Endothelial cell of umbilical vein (primary cell): Measurements from ENCODE around the gene TOP3B. TPM values are rescaled to one million over a fixed set of nuclear protein-coding genes. Genes with fewer than 3 reads are reported as not detected.

Source experiments
- BruUV-seq: library from RNA; stranded (reverse); fragments of 400-500 nt; replicated peaks from 2 replicates; lab custom pipeline; 2021; lab: Mats Ljungman, UMichigan
- CTCF ChIA-PET: fragments of 300-600, 350-600 bp; sonication (Branson Sonifier 250); formaldehyde crosslinking; loops from one replicate; lab custom pipeline; 2021; ENCODE audit warnings: antibody characterized with exemption, inconsistent platforms; lab: Charles Lee
- POLR2A ChIA-PET: fragments of 300-600, 350-600 bp; sonication (Branson Sonifier 250); formaldehyde crosslinking; loops from one replicate; lab custom pipeline; 2021; ENCODE audit warnings: antibody characterized with exemption, inconsistent platforms; lab: Charles Lee
- DNase-seq: peaks from one replicate; pipeline ENCODE4 v3.0.0-alpha.2; 2011; ENCODE audit warnings: low read depth, low spot score
- FAIRE-seq: peaks from 2 replicates; lab custom pipeline; 2011; peaks lifted over from hg19 to GRCh38; lab: Jason Lieb, UNC
- H2AFZ ChIP-seq: 2 replicates; pipeline ENCODE4 v1.6.0; 2012; ENCODE audit warnings: low read depth, low read length, control low read depth, inconsistent platforms
- H3K27ac ChIP-seq: 2 replicates; pipeline ENCODE4 v1.5.1; 2011; ENCODE audit warnings: low read depth, mild to moderate bottlenecking, control low read depth, low read length, moderate library complexity; ENCODE audit not compliant: insufficient read depth
- H3K27me3 ChIP-seq, 2 experiments: 2 replicates each; pipeline versions ENCODE4 v1.6.0 to v1.6.1; 2011; ENCODE audit warnings: low read length in 2 of 2, mixed read lengths in 1 of 2; ENCODE audit not compliant: control insufficient read depth in 2 of 2, insufficient read depth in 2 of 2
- H3K36me3 ChIP-seq, 2 experiments: 2 replicates in 1 of 2; 3 replicates in 1 of 2; pipeline ENCODE4 v1.5.1; 2011; ENCODE audit warnings: low read length in 2 of 2, mild to moderate bottlenecking in 1 of 2, moderate library complexity in 1 of 2; ENCODE audit not compliant: control insufficient read depth in 2 of 2, insufficient read depth in 2 of 2; ENCODE audit errors: extremely low read depth in 1 of 2
- H3K4me1 ChIP-seq: 3 replicates; pipeline ENCODE4 v1.5.1; 2011; ENCODE audit warnings: mild to moderate bottlenecking, low read length; ENCODE audit not compliant: control insufficient read depth, insufficient read depth; ENCODE audit errors: extremely low read depth
- H3K4me2 ChIP-seq: 2 replicates; pipeline ENCODE4 v1.6.1; 2011; ENCODE audit warnings: low read length, control low read depth, mixed read lengths; ENCODE audit not compliant: insufficient read depth
- H3K4me3 ChIP-seq, 3 experiments: fragments of 200-600 bp in 1 of 3; sonication (generic), shearing (Covaris generic) in 1 of 3; replicated peaks in 1 of 3; 2 replicates each; pipeline ENCODE4 v1.5.1; 2011 to 2016; ENCODE audit warnings: control low read depth in 3 of 3, low read length in 3 of 3, mild to moderate bottlenecking in 2 of 3, inconsistent platforms in 1 of 3, low read depth in 1 of 3, moderate library complexity in 1 of 3; ENCODE audit not compliant: insufficient read depth in 1 of 3
- H3K79me2 ChIP-seq: 2 replicates; pipeline ENCODE4 v1.6.0; 2012; ENCODE audit warnings: low read length, inconsistent platforms; ENCODE audit not compliant: control insufficient read depth, insufficient read depth
- H3K9ac ChIP-seq: replicated peaks from 2 replicates; pipeline ENCODE3; 2011; ENCODE audit warnings: low read length, control low read depth; ENCODE audit not compliant: insufficient read depth; ENCODE audit errors: extremely low read depth
- H3K9me1 ChIP-seq: replicated peaks from 3 replicates; pipeline ENCODE4 v1.6.0; 2011; ENCODE audit warnings: mild to moderate bottlenecking, low read length; ENCODE audit not compliant: control insufficient read depth, insufficient read depth; ENCODE audit errors: extremely low read depth
- H3K9me3 ChIP-seq: replicated peaks from 2 replicates; pipeline ENCODE4 v1.5.1; 2012; ENCODE audit warnings: low read length, inconsistent platforms; ENCODE audit not compliant: control insufficient read depth, insufficient read depth
- H4K20me1 ChIP-seq: replicated peaks from 2 replicates; pipeline ENCODE3; 2011; ENCODE audit warnings: mild to moderate bottlenecking, low read length; ENCODE audit not compliant: control insufficient read depth, insufficient read depth; ENCODE audit errors: extremely low read depth
- EZH2 ChIP-seq: IDR thresholded peaks from 2 replicates; pipeline ENCODE4 v1.6.1; 2012; ENCODE audit warnings: borderline replicate concordance, low read depth, mild to moderate bottlenecking, moderate library complexity, low read length, inconsistent platforms; ENCODE audit not compliant: severe bottlenecking
- FOS ChIP-seq: IDR thresholded peaks from 2 replicates; pipeline ENCODE4 v1.6.1; 2011; ENCODE audit warnings: mild to moderate bottlenecking, low read length, moderate library complexity, borderline replicate concordance; ENCODE audit not compliant: insufficient read depth
- GATA2 ChIP-seq: IDR thresholded peaks from 2 replicates; pipeline ENCODE4 v1.7.0; 2011; ENCODE audit warnings: low read depth, mild to moderate bottlenecking, moderate library complexity, mixed read lengths, low read length; ENCODE audit not compliant: insufficient read length, insufficient read depth
- JUN ChIP-seq: IDR thresholded peaks from 2 replicates; pipeline ENCODE4 v1.6.1; 2011; ENCODE audit warnings: borderline replicate concordance, low read depth; ENCODE audit not compliant: insufficient read length, insufficient read depth
- MAX ChIP-seq: IDR thresholded peaks from 2 replicates; pipeline ENCODE4 v1.6.1; 2011; ENCODE audit not compliant: insufficient read depth, insufficient read length
- MYC ChIP-seq: IDR thresholded peaks from one replicate; pipeline ENCODE4 v1.6.1; 2011; ENCODE audit warnings: mild to moderate bottlenecking, low read depth, low read length
- POLR2A ChIP-seq: IDR thresholded peaks from 2 replicates; pipeline ENCODE4 v1.6.1; 2012; ENCODE audit warnings: low read depth, mild to moderate bottlenecking, control low read depth, low read length
- dilution Hi-C: fragments of 300-500 bp; cut with MboI; formaldehyde crosslinking; loops from one replicate; pipeline ENCODE4 v1.15.0; 2019; ENCODE audit warnings: low sequenced_read_pairs; ENCODE audit not compliant: extremely low pct_ligation_motif_present
- intact Hi-C: fragments of 100-400 bp; cut with micrococcal nuclease; formaldehyde crosslinking; loops from one replicate; pipeline ENCODE4 v1.10.0; 2022
- polyA plus RNA-seq, 4 experiments: library from polyadenylated mRNA; depleted of rRNA in 3 of 4; stranded (reverse) in 3 of 4; unstranded in 1 of 4; fragments of >200 nt; gene quantifications; 2 replicates each; pipeline versions ENCODE4 v1.2.1 to v1.2.3, GENCODE V29; 2011 to 2012; ENCODE audit warnings: missing spikeins in 1 of 4
- total RNA-seq: library from RNA; stranded (reverse); gene quantifications from 2 replicates; pipeline ENCODE4 v1.2.3, GENCODE V29; 2021
- TF ChIP-seq, protein P1 (sequence below), 2 donors: IDR thresholded peaks; 1 replicate in 1 of 2; 2 replicates in 1 of 2; pipeline ENCODE4 v1.5.1; 2011; ENCODE audit warnings: low read length in 2 of 2, mild to moderate bottlenecking in 2 of 2, moderate library complexity in 2 of 2, control low read depth in 1 of 2, inconsistent platforms in 1 of 2, low read depth in 1 of 2; ENCODE audit not compliant: insufficient read depth in 1 of 2; ENCODE audit errors: extremely low read depth in 1 of 2

The TOP3B gene
- total and polyA plus RNA-seq, 2 donors (not counting 3 experiments of a cell fraction or from before 2014, with no cell fraction given), result 25.2 to 56.5 TPM

DNA sequence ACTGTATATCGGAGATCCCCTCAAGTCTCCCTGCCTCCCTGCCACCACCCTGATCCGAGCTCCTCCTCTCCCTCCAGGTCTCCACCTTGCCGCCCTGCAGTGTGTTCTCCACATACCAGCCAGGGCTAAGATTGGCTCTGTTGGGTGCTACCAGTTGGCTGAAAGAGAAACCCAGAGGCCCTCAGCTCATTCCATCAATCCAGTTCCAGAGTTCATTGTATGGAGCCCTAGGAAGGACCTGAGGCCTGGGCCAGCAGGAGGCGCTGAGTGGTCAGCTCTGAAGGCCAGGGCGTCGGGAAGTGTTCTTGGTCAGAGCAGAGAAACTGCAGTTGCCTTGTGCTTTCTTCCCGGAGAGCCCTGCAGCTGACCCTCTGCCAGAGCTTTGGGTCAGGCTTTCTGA, 2.2 kb upstream of the TOP3B start:
- dilution Hi-C loops (no loop called here), intact Hi-C loops (loop anchor here (5.0 kb wide), 1 partner anchor 47 kb away; no protein-coding TSS in a partner anchor)
- Histone ChIP-seq H3K36me3 (no peaks in the 10 kb centered on the region), H3K27me3 (peaks cover 2 to 5% of the 10 kb centered on the region in 2 experiments), H2AFZ (peak overlapping the region; percentile 30), H3K4me3 (no peak overlapping the region), H3K9ac (no peak overlapping the region), H3K27ac (no peak overlapping the region), H3K79me2 (peaks cover 23% of the 10 kb centered on the region), H3K9me3 (no peaks in the 10 kb centered on the region), H3K4me2 (no peak overlapping the region), H3K9me1 (no peaks in the 10 kb centered on the region), H3K4me1 (peaks cover 8% of the 10 kb centered on the region), H4K20me1 (no peaks in the 10 kb centered on the region)
- BruUV-seq, result no TSS peak
- ChIA-PET POLR2A (no interaction called here), CTCF (interaction anchor here (0.5 to 1.9 kb wide), 16 partner anchors 9 to 251 kb away, joined by 3 to 8 read pairs (median 3); partner anchors contain the start of gene PPM1F)
- TF ChIP-seq, protein P1, sequence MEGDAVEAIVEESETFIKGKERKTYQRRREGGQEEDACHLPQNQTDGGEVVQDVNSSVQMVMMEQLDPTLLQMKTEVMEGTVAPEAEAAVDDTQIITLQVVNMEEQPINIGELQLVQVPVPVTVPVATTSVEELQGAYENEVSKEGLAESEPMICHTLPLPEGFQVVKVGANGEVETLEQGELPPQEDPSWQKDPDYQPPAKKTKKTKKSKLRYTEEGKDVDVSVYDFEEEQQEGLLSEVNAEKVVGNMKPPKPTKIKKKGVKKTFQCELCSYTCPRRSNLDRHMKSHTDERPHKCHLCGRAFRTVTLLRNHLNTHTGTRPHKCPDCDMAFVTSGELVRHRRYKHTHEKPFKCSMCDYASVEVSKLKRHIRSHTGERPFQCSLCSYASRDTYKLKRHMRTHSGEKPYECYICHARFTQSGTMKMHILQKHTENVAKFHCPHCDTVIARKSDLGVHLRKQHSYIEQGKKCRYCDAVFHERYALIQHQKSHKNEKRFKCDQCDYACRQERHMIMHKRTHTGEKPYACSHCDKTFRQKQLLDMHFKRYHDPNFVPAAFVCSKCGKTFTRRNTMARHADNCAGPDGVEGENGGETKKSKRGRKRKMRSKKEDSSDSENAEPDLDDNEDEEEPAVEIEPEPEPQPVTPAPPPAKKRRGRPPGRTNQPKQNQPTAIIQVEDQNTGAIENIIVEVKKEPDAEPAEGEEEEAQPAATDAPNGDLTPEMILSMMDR (IDR thresholded peaks at IDR 0.05; ENCODE audit: extremely low read depth in 1 of 2, insufficient read depth in 1 of 2, low read depth in 1 of 2, low read length in 2 of 2), result peak; percentile 54 to 83
- TF ChIP-seq EZH2, result no peak
- peak; percentile 37 for DNase-seq
- FAIRE-seq, result peak; percentile 74

DNA sequence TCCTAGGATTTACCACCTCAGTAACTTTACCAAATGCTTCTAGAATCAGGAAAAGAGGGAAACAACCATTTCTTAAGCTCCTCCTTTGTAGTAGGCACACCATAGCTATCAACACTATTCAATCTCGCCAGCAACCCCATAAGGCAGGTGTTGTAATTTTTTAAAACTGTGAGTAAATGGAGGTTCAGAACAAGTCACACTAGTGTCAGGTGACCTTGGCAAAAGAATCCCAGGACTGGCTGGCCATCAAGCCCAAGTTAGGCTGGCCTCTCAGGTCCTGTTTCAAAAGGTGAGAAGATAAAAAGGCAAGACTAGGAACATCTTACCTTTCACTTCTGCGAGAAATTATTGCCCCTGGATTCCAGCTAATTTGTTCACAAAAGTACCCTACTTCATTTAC, 713 bp downstream of the TOP3B start:
- peaks cover 35% of the 10 kb centered on the region for H3K79me2 ChIP-seq
- H3K4me3 ChIP-seq, result peak overlapping the region; percentile 61 to 99 (median 91)
- DNase-seq (no peak), FAIRE-seq (no peak)
- H3K4me1 ChIP-seq, result peaks cover 8% of the 10 kb centered on the region
- H4K20me1 ChIP-seq, result no peaks in the 10 kb centered on the region
- H3K36me3 ChIP-seq, result peaks cover 0 to 3% of the 10 kb centered on the region in 2 experiments
- H3K27me3 ChIP-seq, result no peaks in the 10 kb centered on the region
- peak overlapping the region; percentile 73 for H3K4me2 ChIP-seq
- H3K27ac ChIP-seq, result no peak overlapping the region
- CTCF ChIA-PET, result interaction anchor here (0.9 to 2.6 kb wide), 3 partner anchors 9 to 268 kb away, joined by 3 to 25 read pairs (median 4); no protein-coding TSS in a partner anchor
- intact Hi-C loops (loop anchor here (5.0 kb wide), 1 partner anchor 45 kb away; no protein-coding TSS in a partner anchor), dilution Hi-C loops (no loop called here)
- H3K9me3 ChIP-seq, result no peaks in the 10 kb centered on the region
- no peaks in the 10 kb centered on the region for H3K9me1 ChIP-seq
- BruUV-seq, result no TSS peak
- POLR2A ChIA-PET, result no interaction called here
- peak overlapping the region; percentile 89 for H3K9ac ChIP-seq
- TF ChIP-seq JUN (no peak), FOS (no peak), MAX (no peak), MYC (no peak), POLR2A (no peak), GATA2 (no peak), EZH2 (no peak)
- H2AFZ ChIP-seq, result no peak overlapping the region
